Measurements from ENCODE around the gene PDK4. TPM values are rescaled to one million over a fixed set of nuclear protein-coding genes. Genes with fewer than 3 reads are reported as not detected.

The PDK4 gene
- total RNA-seq, 4 donors from 2014 or later, result 37.9 to 453 (median 141) TPM

DNA sequence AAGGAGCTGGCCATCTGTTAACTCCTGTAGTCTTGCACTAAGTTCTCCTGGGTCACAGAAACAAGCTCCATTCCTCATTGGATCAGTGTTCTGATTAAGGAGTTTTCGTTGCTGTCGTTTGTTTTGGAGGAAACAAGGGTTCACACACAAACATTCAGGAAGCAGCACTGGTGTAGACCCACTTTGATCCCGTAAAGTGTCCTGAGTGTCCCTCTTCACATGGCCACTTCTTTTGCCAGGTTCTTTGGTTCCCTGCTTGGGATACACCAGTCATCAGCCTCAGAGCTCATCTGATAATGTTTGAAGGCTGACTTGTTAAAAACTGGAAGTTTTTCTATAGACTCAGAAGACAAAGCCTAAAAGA is 10.9 kb downstream of the PDK4 start:
- peaks cover 11 to 60% of the 10 kb centered on the region in 2 donors for H3K4me1 ChIP-seq
- peaks cover 66 to 67% of the 10 kb centered on the region in 2 donors for H3K36me3 ChIP-seq
- H3K27ac ChIP-seq, result peak overlapping the region in 2 of 3 donors; percentile 21 to 100

DNA sequence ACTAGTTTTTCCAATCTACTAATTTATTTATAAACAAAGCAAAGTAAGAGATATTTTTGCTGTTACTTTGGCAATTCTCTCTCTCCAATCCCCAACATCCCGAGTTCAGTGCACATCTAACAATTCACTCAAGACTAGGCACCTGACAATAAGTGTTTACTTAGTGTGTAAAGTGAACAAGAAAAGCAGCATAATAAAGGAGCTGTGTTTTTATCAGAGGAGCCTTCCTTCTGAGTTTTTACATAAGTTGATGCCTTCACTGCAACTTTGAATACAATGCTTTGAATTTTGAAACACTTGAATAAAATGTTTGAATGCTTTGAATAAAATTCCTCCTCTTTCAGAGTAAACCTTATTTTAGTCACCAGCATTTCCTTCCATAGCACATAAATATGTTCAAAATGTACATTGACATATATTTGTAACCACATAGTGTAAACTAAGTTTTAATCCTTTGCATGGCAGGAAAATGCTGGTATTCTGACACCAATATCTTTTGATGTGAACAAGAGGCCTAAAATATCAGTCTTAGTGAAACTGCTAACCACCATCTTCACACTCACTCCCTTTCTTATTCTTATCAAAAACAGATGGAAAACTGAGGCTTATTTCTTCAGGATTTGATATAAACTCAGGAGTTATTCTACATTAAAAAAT is 11.4 kb downstream of the PDK4 start:
- intact Hi-C loops (cut with DNase I), result no loop called here
- Histone ChIP-seq H3K4me1 (peaks cover 10 to 55% of the 10 kb centered on the region in 2 donors), H3K36me3 (peaks cover 61 to 65% of the 10 kb centered on the region in 2 donors), H3K4me3 (replicated peaks in 1 of 3) (no peak overlapping the region), H3K27ac (peak overlapping the region in 2 of 3 donors; percentile 30 to 100), H3K9me3 (no peaks in the 10 kb centered on the region), H3K27me3 (no peaks in the 10 kb centered on the region)
- TF ChIP-seq, protein P1, sequence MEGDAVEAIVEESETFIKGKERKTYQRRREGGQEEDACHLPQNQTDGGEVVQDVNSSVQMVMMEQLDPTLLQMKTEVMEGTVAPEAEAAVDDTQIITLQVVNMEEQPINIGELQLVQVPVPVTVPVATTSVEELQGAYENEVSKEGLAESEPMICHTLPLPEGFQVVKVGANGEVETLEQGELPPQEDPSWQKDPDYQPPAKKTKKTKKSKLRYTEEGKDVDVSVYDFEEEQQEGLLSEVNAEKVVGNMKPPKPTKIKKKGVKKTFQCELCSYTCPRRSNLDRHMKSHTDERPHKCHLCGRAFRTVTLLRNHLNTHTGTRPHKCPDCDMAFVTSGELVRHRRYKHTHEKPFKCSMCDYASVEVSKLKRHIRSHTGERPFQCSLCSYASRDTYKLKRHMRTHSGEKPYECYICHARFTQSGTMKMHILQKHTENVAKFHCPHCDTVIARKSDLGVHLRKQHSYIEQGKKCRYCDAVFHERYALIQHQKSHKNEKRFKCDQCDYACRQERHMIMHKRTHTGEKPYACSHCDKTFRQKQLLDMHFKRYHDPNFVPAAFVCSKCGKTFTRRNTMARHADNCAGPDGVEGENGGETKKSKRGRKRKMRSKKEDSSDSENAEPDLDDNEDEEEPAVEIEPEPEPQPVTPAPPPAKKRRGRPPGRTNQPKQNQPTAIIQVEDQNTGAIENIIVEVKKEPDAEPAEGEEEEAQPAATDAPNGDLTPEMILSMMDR (IDR thresholded peaks at IDR 0.05), result no peak
- peak in 1 of 2 donors; percentile 4 for TF ChIP-seq POLR2A (IDR thresholded peaks at IDR 0.05)
- DNase-seq, result no peak
- 57 to 65% methylated on average over 1 of the region's 1 CpG for WGBS, 2 donors

More for the DNA sequence above, 10.9 kb downstream of the PDK4 start:
- H3K27me3 ChIP-seq, result no peaks in the 10 kb centered on the region
- TF ChIP-seq POLR2A (IDR thresholded peaks at IDR 0.05), result no peak
- TF ChIP-seq, protein P1 (IDR thresholded peaks at IDR 0.05), result no peak
- DNase-seq, result no peak
- intact Hi-C loops (cut with DNase I), result no loop called here
- WGBS, 2 donors, result 73 to 76% methylated on average over 3 of the region's 3 CpGs
- no peak overlapping the region for H3K4me3 ChIP-seq (replicated peaks in 1 of 3)
- no peaks in the 10 kb centered on the region for H3K9me3 ChIP-seq

DNA sequence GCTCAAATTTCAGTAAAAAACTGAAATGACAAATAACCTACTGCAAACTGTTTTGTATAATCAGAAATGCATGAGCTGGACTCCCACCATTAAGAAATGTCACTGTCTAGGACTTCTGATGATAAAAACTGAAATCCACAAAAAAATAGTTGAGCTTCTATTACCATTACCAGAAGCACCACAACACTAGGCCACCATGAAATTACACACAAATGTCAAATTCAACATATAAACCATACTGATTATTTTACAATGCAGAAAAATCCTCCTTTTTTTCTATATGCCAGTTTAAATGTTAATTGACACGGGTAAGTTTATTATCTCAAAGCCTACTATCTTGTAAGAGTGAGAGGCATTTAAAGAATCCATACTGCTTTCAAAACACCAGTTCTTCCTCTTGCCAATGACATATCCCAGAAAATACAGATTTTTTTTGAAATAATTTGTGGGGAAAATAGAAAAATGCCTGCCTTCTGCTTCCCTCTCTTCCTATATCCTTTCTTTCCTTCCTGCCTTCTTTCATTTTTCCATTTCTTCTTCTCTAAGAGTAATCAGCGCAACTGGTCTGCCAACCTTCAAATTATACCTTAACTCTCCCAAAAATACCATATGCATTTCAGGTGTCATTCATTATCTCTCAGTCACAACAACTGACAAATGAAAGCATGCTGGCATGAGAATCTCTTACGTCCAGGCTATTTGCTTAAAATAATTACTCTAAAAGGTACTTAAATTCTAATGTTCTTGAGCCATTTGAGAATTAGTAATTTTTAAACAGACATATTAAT is 12.3 kb downstream of the PDK4 start:
- intact Hi-C loops (cut with DNase I), result no loop called here
- Histone ChIP-seq H3K27me3 (no peaks in the 10 kb centered on the region), H3K27ac (peak overlapping the region in 2 of 3 donors; percentile 30 to 100), H3K4me3 (replicated peaks in 1 of 3) (no peak overlapping the region), H3K36me3 (peaks cover 52 to 56% of the 10 kb centered on the region in 2 donors), H3K4me1 (peaks cover 6 to 48% of the 10 kb centered on the region in 2 donors), H3K9me3 (no peaks in the 10 kb centered on the region)
- TF ChIP-seq POLR2A (IDR thresholded peaks at IDR 0.05), result no peak
- TF ChIP-seq, protein P1 (IDR thresholded peaks at IDR 0.05), result no peak
- no peak for DNase-seq
- WGBS, 2 donors, result 59 to 64% methylated on average over 3 of the region's 3 CpGs

DNA sequence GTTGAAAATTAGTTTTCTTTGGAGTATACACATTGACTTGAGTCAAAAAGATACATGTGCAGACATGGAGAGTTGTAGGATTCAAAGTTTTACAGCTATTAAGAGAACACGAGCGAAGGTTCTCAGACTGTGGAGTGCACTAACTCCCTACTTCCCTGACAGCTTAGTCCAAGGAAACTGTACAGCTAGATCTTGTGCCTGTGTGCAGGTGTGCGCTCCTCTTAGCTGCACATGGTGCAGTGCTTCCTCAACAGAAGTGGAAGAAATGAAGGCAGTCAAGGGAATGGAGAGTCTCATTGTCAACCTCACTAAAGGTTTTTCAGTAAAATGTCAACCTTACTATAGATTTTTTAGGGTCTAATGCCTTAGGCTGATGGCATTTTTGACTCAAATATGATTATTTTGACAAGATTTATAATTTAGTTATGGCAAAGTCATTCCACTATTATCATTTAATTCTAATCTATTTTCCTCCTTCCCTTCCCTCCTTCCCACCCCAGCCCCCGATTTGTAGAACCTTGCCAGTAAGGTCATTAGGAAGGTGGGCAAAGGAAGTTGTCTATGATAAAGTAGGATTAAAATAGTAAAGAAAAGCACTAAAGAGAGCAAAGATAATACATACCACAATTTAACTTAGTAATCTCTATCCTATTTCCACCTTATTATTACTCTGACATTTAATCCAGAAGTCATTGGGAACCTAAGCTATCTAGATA is 13.6 kb downstream of the PDK4 start:
- intact Hi-C loops (cut with DNase I), result no loop called here
- TF ChIP-seq, protein P1 (IDR thresholded peaks at IDR 0.05), result no peak
- no peak for TF ChIP-seq POLR2A (IDR thresholded peaks at IDR 0.05)
- Histone ChIP-seq H3K4me1 (peaks cover 0 to 45% of the 10 kb centered on the region in 2 donors), H3K27ac (peak overlapping the region in 1 of 3 donors; percentile 20), H3K27me3 (no peaks in the 10 kb centered on the region), H3K9me3 (no peaks in the 10 kb centered on the region), H3K4me3 (replicated peaks in 1 of 3) (no peak overlapping the region), H3K36me3 (peaks cover 39 to 43% of the 10 kb centered on the region in 2 donors)
- WGBS, 2 donors, result 96% methylated on average over 4 of the region's 4 CpGs
- DNase-seq, result no peak
